HepG2 (cell line): Measurements from ENCODE around the gene PXK. TPM values are rescaled to one million over a fixed set of nuclear protein-coding genes. Genes with fewer than 3 reads are reported as not detected.

Experiments
- ATAC-seq: fragments of 200-7000 bp; cut with Tn5 transposase; 3 replicates; pipeline ENCODE4 v1.9.1; 2020; ENCODE audit warnings: mild to moderate bottlenecking, moderate library complexity
- BruUV-seq: library from RNA; stranded (reverse); fragments of 400-500 nt; replicated peaks from 2 replicates; lab custom pipeline; 2021; lab: Mats Ljungman, UMichigan
- CTCF ChIA-PET: fragments of 300-600 bp; formaldehyde crosslinking; extraction: SDS; loops from one replicate; lab custom pipeline; 2021; ENCODE audit warnings: low total read pairs, inconsistent platforms, low intra/inter-chr PET ratio; lab: Yijun Ruan, JAX
- POLR2A ChIA-PET: fragments of 350-600 bp; sonication (Branson Sonifier 250); formaldehyde crosslinking; loops from one replicate; lab custom pipeline; 2020; ENCODE audit warnings: antibody characterized with exemption, inconsistent platforms; lab: Yijun Ruan, JAX
- DNase-seq: peaks from one replicate; pipeline ENCODE4 v3.0.0-alpha.2; 2015; ENCODE audit warnings: low spot score
- FAIRE-seq: peaks from 3 replicates; lab custom pipeline; 2011; peaks lifted over from hg19 to GRCh38; lab: Jason Lieb, UNC
- H2AFZ ChIP-seq: one replicate; pipeline ENCODE4 v1.6.1; 2011; ENCODE audit warnings: low read length, inconsistent platforms
- H3K27ac ChIP-seq: fragments of 300-600 bp; 3 replicates; pipeline ENCODE4 v1.8.0; 2011; ENCODE audit warnings: mixed run types, mild to moderate bottlenecking, mixed read lengths, low read length, inconsistent platforms; ENCODE audit not compliant: insufficient read depth; ENCODE audit errors: extremely low read length
- H3K27me3 ChIP-seq, 2 experiments: fragments of 200-600 bp in 1 of 2; 2 replicates in 1 of 2; 3 replicates in 1 of 2; pipeline versions ENCODE4 v1.6.0 to v1.8.0; 2011; ENCODE audit warnings: low read length in 2 of 2, mild to moderate bottlenecking in 2 of 2, moderate library complexity in 2 of 2, inconsistent platforms in 1 of 2; ENCODE audit not compliant: insufficient read depth in 2 of 2, control insufficient read depth in 1 of 2
- H3K36me3 ChIP-seq, 2 experiments: fragments of 200-600 bp in 1 of 2; replicated peaks in 1 of 2; 2 replicates in 1 of 2; 3 replicates in 1 of 2; pipeline versions ENCODE4 v1.5.1 to v1.8.0; 2011; ENCODE audit warnings: low read length in 2 of 2, inconsistent platforms in 1 of 2; ENCODE audit not compliant: insufficient read depth in 2 of 2, control insufficient read depth in 1 of 2
- H3K4me1 ChIP-seq: 2 replicates; pipeline ENCODE4 v1.5.1; 2012; ENCODE audit warnings: low read length, inconsistent platforms; ENCODE audit not compliant: insufficient read depth
- H3K4me2 ChIP-seq: 2 replicates; pipeline ENCODE4 v1.6.0; 2011; ENCODE audit warnings: low read depth, low read length, inconsistent platforms
- H3K4me3 ChIP-seq, 3 experiments: fragments of 200-600 bp in 1 of 3; sonication (generic), shearing (Covaris generic) in 1 of 3; replicated peaks in 1 of 3; 2 replicates each; pipeline ENCODE4 v1.5.1; 2011 to 2016; ENCODE audit warnings: low read length in 3 of 3, inconsistent platforms in 2 of 3, low read depth in 2 of 3, mild to moderate bottlenecking in 2 of 3, control low read depth in 1 of 3, mixed read lengths in 1 of 3; ENCODE audit not compliant: insufficient read depth in 1 of 3
- H3K79me2 ChIP-seq: one replicate; pipeline ENCODE4 v1.6.1; 2011; ENCODE audit warnings: low read length, inconsistent platforms; ENCODE audit not compliant: insufficient read depth
- H3K9ac ChIP-seq: 2 replicates; pipeline ENCODE4 v1.6.0; 2011; ENCODE audit warnings: mild to moderate bottlenecking, low read depth, low read length, inconsistent platforms; ENCODE audit not compliant: insufficient read depth
- H3K9me3 ChIP-seq: 2 replicates; pipeline ENCODE4 v1.5.1; 2012; ENCODE audit warnings: mild to moderate bottlenecking, low read length
- H4K20me1 ChIP-seq: 2 replicates; pipeline ENCODE4 v1.6.0; 2011; ENCODE audit warnings: inconsistent platforms, mild to moderate bottlenecking, low read length, moderate library complexity; ENCODE audit not compliant: insufficient read depth
- ETV5 ChIP-seq: IDR thresholded peaks from 2 replicates; pipeline ENCODE4 v1.6.1; 2018; ENCODE audit warnings: missing biosample characterization, missing genetic modification reagents, inconsistent platforms, borderline replicate concordance
- RBAK ChIP-seq: sonication (generic); formaldehyde crosslinking; IDR thresholded peaks from 2 replicates; pipeline ENCODE4 v1.5.1; 2020; ENCODE audit warnings: mild to moderate bottlenecking, missing genetic modification reagents
- RORA ChIP-seq: sonication (generic); formaldehyde crosslinking; IDR thresholded peaks from 2 replicates; pipeline ENCODE4 v1.5.0; 2020; ENCODE audit warnings: mild to moderate bottlenecking, missing genetic modification reagents, moderate library complexity
- WGBS: methylation state at CpG from one replicate; pipeline ENCODE4 v1.1.6; 2017; ENCODE audit warnings: low lambda C conversion rate; 5-methylcytosine and 5-hydroxymethylcytosine counted together
- in situ Hi-C: cut with HindIII; loops from 2 replicates; pipeline ENCODE4 v1.10.0; 2017; ENCODE audit warnings: low pct_unique_long_range_greater_than_20kb; ENCODE audit not compliant: extremely low pct_ligation_motif_present
- intact Hi-C: fragments of 100-400 bp; cut with micrococcal nuclease; formaldehyde crosslinking; loops from one replicate; pipeline ENCODE4 v1.10.0; 2022; ENCODE audit not compliant: unreplicated experiment
- polyA plus RNA-seq, 8 experiments: library from polyadenylated mRNA; depleted of rRNA in 3 of 8; stranded (reverse) in 7 of 8; unstranded in 1 of 8; fragments of >200 nt; fragmentation: Illumina TruSeq in 4 of 8; extraction: Trizol in 4 of 8; gene quantifications; 2 replicates each; pipeline versions ENCODE4 v1.2.1 to v1.2.3, GENCODE V29; 2011 to 2016; ENCODE audit warnings: low read depth in 4 of 8, missing spikeins in 1 of 8, mixed read lengths in 1 of 8; ENCODE audit not compliant: insufficient read depth in 1 of 8
- total RNA-seq, 5 experiments: library from RNA; depleted of rRNA; stranded (reverse); fragments of >200 nt; fragmentation: Illumina TruSeq; extraction: Trizol; gene quantifications; 2 replicates each; pipeline ENCODE4 v1.2.3, GENCODE V29; 2016; ENCODE audit warnings: low read depth in 1 of 5
- TF ChIP-seq, protein P1 (sequence below): sonication (generic); formaldehyde crosslinking; IDR thresholded peaks from 2 replicates; pipeline ENCODE4 v1.4.0; 2020; ENCODE audit warnings: missing genetic modification reagents, borderline replicate concordance
- TF ChIP-seq, protein P2 (sequence below): sonication (generic); formaldehyde crosslinking; IDR thresholded peaks from 2 replicates; pipeline ENCODE4 v1.5.1; 2020; ENCODE audit warnings: missing genetic modification reagents, mild to moderate bottlenecking, borderline replicate concordance
- TF ChIP-seq, protein P3 (sequence below): sonication (generic); formaldehyde crosslinking; IDR thresholded peaks from 2 replicates; pipeline ENCODE4 v1.4.0; 2020; ENCODE audit warnings: missing genetic modification reagents

Gene PXK
- total and polyA plus RNA-seq, 2 of the 13 experiments (the other 11 are each of a cell fraction or from before 2014, with no cell fraction given) = 6.4 to 18.6 TPM

DNA sequence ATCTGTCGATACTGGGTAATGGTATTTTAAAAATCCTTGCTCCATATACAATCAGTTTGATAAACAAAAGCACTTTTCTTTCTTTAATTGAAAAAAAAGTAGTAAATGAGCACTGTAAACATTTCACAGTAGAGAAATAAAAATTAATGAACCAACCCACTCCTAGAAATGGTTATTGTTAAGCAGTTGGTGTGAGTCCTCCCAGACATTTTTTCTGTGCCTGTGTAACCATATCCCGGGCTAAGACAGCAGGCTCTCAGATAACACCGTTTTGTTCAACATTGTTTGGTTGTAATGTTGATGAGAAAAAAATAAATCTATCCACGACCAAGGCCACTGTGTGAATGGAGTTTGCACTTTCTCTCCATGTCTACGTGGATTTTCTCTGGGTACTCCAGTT lies 42.6 kb downstream of the PXK start:
- Histone ChIP-seq H3K4me2 (no peak overlapping the region), H4K20me1 (no peaks in the 10 kb centered on the region), H3K4me1 (no peaks in the 10 kb centered on the region), H3K79me2 (no peaks in the 10 kb centered on the region), H3K27me3 (no peaks in the 10 kb centered on the region), H3K4me3 (no peak overlapping the region), H3K36me3 (no peaks in the 10 kb centered on the region), H3K9me3 (no peaks in the 10 kb centered on the region), H2AFZ (no peak overlapping the region), H3K9ac (no peak overlapping the region), H3K27ac (no peak overlapping the region)
- TF ChIP-seq, protein P1, sequence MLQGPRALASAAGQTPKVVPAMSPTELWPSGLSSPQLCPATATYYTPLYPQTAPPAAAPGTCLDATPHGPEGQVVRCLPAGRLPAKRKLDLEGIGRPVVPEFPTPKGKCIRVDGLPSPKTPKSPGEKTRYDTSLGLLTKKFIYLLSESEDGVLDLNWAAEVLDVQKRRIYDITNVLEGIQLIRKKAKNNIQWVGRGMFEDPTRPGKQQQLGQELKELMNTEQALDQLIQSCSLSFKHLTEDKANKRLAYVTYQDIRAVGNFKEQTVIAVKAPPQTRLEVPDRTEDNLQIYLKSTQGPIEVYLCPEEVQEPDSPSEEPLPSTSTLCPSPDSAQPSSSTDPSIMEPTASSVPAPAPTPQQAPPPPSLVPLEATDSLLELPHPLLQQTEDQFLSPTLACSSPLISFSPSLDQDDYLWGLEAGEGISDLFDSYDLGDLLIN (CRISPR knock-in tag) = no peak
- TF ChIP-seq ETV5 (CRISPR knock-in tag) (no peak), RORA (CRISPR knock-in tag) (no peak), RBAK (CRISPR knock-in tag) (no peak)
- TF ChIP-seq, protein P2, sequence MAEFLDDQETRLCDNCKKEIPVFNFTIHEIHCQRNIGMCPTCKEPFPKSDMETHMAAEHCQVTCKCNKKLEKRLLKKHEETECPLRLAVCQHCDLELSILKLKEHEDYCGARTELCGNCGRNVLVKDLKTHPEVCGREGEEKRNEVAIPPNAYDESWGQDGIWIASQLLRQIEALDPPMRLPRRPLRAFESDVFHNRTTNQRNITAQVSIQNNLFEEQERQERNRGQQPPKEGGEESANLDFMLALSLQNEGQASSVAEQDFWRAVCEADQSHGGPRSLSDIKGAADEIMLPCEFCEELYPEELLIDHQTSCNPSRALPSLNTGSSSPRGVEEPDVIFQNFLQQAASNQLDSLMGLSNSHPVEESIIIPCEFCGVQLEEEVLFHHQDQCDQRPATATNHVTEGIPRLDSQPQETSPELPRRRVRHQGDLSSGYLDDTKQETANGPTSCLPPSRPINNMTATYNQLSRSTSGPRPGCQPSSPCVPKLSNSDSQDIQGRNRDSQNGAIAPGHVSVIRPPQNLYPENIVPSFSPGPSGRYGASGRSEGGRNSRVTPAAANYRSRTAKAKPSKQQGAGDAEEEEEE (CRISPR knock-in tag) = no peak
- TF ChIP-seq, protein P3, sequence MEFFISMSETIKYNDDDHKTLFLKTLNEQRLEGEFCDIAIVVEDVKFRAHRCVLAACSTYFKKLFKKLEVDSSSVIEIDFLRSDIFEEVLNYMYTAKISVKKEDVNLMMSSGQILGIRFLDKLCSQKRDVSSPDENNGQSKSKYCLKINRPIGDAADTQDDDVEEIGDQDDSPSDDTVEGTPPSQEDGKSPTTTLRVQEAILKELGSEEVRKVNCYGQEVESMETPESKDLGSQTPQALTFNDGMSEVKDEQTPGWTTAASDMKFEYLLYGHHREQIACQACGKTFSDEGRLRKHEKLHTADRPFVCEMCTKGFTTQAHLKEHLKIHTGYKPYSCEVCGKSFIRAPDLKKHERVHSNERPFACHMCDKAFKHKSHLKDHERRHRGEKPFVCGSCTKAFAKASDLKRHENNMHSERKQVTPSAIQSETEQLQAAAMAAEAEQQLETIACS = no peak
- ATAC-seq = no peak
- FAIRE-seq = no peak
- ChIA-PET POLR2A (no interaction called here), CTCF (no interaction called here)
- no peak for DNase-seq
- intact Hi-C loops (no loop called here), in situ Hi-C loops (no loop called here)
- 88% methylated on average over 5 of the region's 5 CpGs for WGBS
- BruUV-seq = no TSS peak
